ENCODE results near the gene TBCEL. TPM values are rescaled to one million over a fixed set of nuclear protein-coding genes. Genes with fewer than 3 reads are reported as not detected.
A peak's percentile ranks its signal among the peaks of the same experiment; 100 is the strongest.

TBCEL gene
- total and polyA plus RNA-seq, 10 of the 15 experiments (the other 5 are each of a cell fraction or from before 2014, with no cell fraction given) = 2.0 to 10.4 (median 7.3) TPM

DNA sequence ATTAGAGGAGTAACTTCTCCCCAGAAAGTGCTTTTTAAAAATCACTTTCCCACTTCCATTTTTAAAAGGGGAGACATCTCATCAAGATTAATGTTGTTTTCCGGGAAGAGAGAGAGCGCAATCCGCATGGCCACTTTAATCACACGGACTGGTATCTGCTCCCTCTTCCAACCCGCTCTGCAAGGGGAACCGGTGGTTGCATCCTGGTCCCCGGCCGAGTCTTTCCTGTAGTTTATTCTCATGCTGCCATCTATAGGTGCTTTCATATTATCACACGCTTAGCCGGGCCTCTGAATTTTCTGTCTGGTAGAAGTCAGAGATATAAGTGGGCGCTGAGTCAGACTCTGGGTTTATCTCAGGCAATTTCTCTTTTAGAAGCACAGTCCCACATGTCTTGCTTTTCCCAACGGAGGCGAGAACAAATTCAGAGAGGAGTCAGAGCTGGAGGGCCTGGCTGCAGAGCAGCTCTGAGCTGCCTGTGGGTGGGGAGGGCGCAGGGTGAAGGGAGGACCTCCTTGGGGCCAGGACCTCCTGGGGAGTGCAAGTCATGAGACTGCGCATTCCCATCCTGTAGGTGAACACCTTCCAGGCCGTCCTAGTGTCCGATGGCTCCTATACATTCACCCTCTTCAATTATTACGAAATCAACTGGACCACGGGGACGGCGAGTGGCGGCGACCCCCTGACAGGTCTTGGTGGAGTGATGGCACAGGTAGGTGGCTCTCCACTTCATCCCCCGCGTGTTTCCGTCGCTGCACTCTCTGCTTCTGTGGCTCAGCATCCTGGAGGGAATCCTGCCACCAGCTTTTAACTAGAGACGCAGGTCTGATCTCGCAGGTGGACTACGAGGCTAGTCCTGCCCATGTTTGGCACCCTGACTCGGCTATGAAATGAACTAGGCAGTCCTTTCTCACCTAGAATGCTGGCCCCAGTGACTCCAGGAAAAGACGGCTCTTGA lies 88.9 kb downstream of the TBCEL start:
- Histone ChIP-seq H3K79me2 (ENCODE audit: control insufficient read depth, insufficient read depth, low read length) (no peaks in the 10 kb centered on the region), H3K4me2 (ENCODE audit: control insufficient read depth, insufficient read depth) (no peak overlapping the region), H3K27ac (ENCODE audit: control insufficient read depth, insufficient read depth) (no peak overlapping the region), H3K36me3 (ENCODE audit: control insufficient read depth in 2 of 2, insufficient read depth in 2 of 2, low read length in 1 of 2) (no peaks in the 10 kb centered on the region), H3K9ac (ENCODE audit: control insufficient read depth, insufficient read depth, low read length) (no peak overlapping the region), H3K9me3 (replicated peaks; ENCODE audit: control insufficient read depth, insufficient read depth, low read length) (no peaks in the 10 kb centered on the region), H2AFZ (ENCODE audit: control insufficient read depth, low read depth, low read length) (peak overlapping the region; percentile 39; the same call in 1 of the 2 replicates), H4K20me1 (ENCODE audit: control insufficient read depth, insufficient read depth) (no peaks in the 10 kb centered on the region), H3K27me3 (replicated peaks in 1 of 2; ENCODE audit: control insufficient read depth in 2 of 2, insufficient read depth in 2 of 2, low read length in 1 of 2) (peaks cover 0 to 12% of the 10 kb centered on the region in 2 experiments; a peak in 3 of 4 replicates), H3K4me3 (no peak overlapping the region), H3K4me1 (ENCODE audit: control insufficient read depth, insufficient read depth, low read length) (no peaks in the 10 kb centered on the region)
- peak; percentile 71 for FAIRE-seq
- CTCF ChIA-PET = interaction anchor here (0.9 to 1.5 kb wide), 6 partner anchors 81 to 604 kb away, joined by 3 to 6 read pairs (median 3); no protein-coding TSS in a partner anchor
- in situ Hi-C loops (cut with MboI) (no loop called here), intact Hi-C loops (cut with micrococcal nuclease; ENCODE audit: unreplicated experiment) (loop anchor here (1.0 to 10.0 kb wide), 4 partner anchors 80 to 600 kb away; partner anchors contain the start of gene GRIK4)
- RAD21 ChIA-PET (ENCODE audit: unreplicated experiment) = interaction anchor here (1.2 to 1.8 kb wide), 2 partner anchors 12 to 184 kb away, joined by 3 to 5 read pairs; no protein-coding TSS in a partner anchor
- no TSS peak for BruUV-seq (replicated peaks)
- SMC1A ChIA-PET (ENCODE audit: uncharacterized antibody, unreplicated experiment) = no interaction called here
- POLR2A ChIA-PET = no interaction called here
- 28% methylated on average over 32 of the region's 32 CpGs for WGBS (ENCODE audit: insufficient coverage, insufficient replicate concordance, low lambda C conversion rate, missing lambda C conversion rate)
- ATAC-seq = peak; percentile 95
- DNase-seq (ENCODE audit: low read depth, low spot score) = no peak
- TF ChIP-seq BMI1 (IDR thresholded peaks at IDR 0.05; ENCODE audit: borderline replicate concordance) (no peak), WRNIP1 (IDR thresholded peaks at IDR 0.05; ENCODE audit: borderline replicate concordance, low read depth, low read length) (no peak), SMARCA5 (IDR thresholded peaks at IDR 0.05) (0 out of 2 replicates have a peak, but pooled peaks have one; percentile 12), TBL1XR1 (IDR thresholded peaks at IDR 0.05; ENCODE audit: low read depth, low read length) (no peak), BCLAF1 (IDR thresholded peaks at IDR 0.05) (no peak), TCF12 (IDR thresholded peaks at IDR 0.05; ENCODE audit: low read depth, low read length) (no peak), MAX (IDR thresholded peaks at IDR 0.05; ENCODE audit: low read depth, low read length) (no peak), SP1 (IDR thresholded peaks at IDR 0.05; ENCODE audit: low read depth, low read length) (no peak), RAD21 (IDR thresholded peaks at IDR 0.05; ENCODE audit: insufficient read depth, low read depth, low read length) (peak; percentile 82), ZNF687 (IDR thresholded peaks at IDR 0.05) (no peak), MTA3 (IDR thresholded peaks at IDR 0.05; ENCODE audit: borderline replicate concordance, low read length) (no peak), POLR2A (IDR thresholded peaks at IDR 0.05; ENCODE audit: low read depth, low read length) (no peak), SPI1 (IDR thresholded peaks at IDR 0.05; ENCODE audit: borderline replicate concordance, insufficient read depth, low read depth, low read length) (peak; percentile 65; the same call in 1 of the 2 replicates), SIX5 (IDR thresholded peaks at IDR 0.05; ENCODE audit: low read depth, low read length, severe bottlenecking) (no peak), HDAC6 (IDR thresholded peaks at IDR 0.05; ENCODE audit: unreplicated experiment) (no peak)
